SK-N-SH (cell line): Measurements from ENCODE around the gene IDUA. TPM values are rescaled to one million over a fixed set of nuclear protein-coding genes. Genes with fewer than 3 reads are reported as not detected.

Experiments used
- CTCF ChIA-PET: fragments of 300-600, 350-600 bp; formaldehyde crosslinking; extraction: SDS; loops from one replicate; lab custom pipeline; 2021; lab: Yijun Ruan, JAX
- POLR2A ChIA-PET: fragments of 350-600 bp; sonication (Branson Sonifier 250); formaldehyde crosslinking; extraction: SDS; loops from one replicate; lab custom pipeline; 2020; ENCODE audit warnings: antibody characterized with exemption, inconsistent platforms; lab: Yijun Ruan, JAX
- DNase-seq: peaks from one replicate; pipeline ENCODE4 v3.0.0; 2012
- H2AFZ ChIP-seq: fragments of 200-600 bp; sonication (generic); 2 replicates; pipeline ENCODE4 v1.8.1; 2016; ENCODE audit warnings: antibody characterized with exemption, mild to moderate bottlenecking, low read depth
- H3F3A ChIP-seq: fragments of 200-600 bp; sonication (generic); replicated peaks from 2 replicates; pipeline ENCODE3; 2016; ENCODE audit warnings: antibody characterized with exemption, mild to moderate bottlenecking; ENCODE audit not compliant: insufficient read depth
- H3K27ac ChIP-seq, 2 experiments: fragments of 200-500 bp in 1 of 2; fragments of 200-600 bp in 1 of 2; sonication (Bioruptor generic) in 1 of 2; sonication (generic), shearing (Covaris generic) in 1 of 2; 2 replicates each; pipeline versions ENCODE4 v1.5.1 to v1.6.1; 2014 to 2016; ENCODE audit warnings: low read depth in 2 of 2, inconsistent platforms in 1 of 2, low read length in 1 of 2, mild to moderate bottlenecking in 1 of 2, mixed read lengths in 1 of 2
- H3K27me3 ChIP-seq: fragments of 200-600 bp; sonication (generic), shearing (Covaris generic); 2 replicates; pipeline ENCODE4 v1.6.1; 2016; ENCODE audit warnings: mixed run types; ENCODE audit not compliant: insufficient read depth
- H3K36me3 ChIP-seq, 2 experiments: fragments of 200-500 bp in 1 of 2; fragments of 200-600 bp in 1 of 2; sonication (Bioruptor generic) in 1 of 2; sonication (generic) in 1 of 2; replicated peaks in 1 of 2; 2 replicates each; pipeline versions ENCODE3 to v1.5.1; 2014 to 2016; ENCODE audit warnings: low read length in 1 of 2, mild to moderate bottlenecking in 1 of 2; ENCODE audit not compliant: insufficient read depth in 2 of 2, control insufficient read depth in 1 of 2
- H3K4me1 ChIP-seq, 2 experiments: fragments of 200-500 bp in 1 of 2; fragments of 200-600 bp in 1 of 2; sonication (Bioruptor generic) in 1 of 2; sonication (generic), shearing (Covaris generic) in 1 of 2; 2 replicates each; pipeline versions ENCODE4 v1.5.1 to v1.6.1; 2014 to 2016; ENCODE audit warnings: low read depth in 1 of 2, low read length in 1 of 2, mixed run types in 1 of 2; ENCODE audit not compliant: insufficient read depth in 2 of 2, control insufficient read depth in 1 of 2
- H3K4me2 ChIP-seq: fragments of 200-600 bp; sonication (generic), shearing (Covaris generic); 2 replicates; pipeline ENCODE4 v1.6.1; 2017; ENCODE audit warnings: mixed run types
- H3K4me3 ChIP-seq, 2 experiments: fragments of 200-500 bp in 1 of 2; fragments of 200-600 bp in 1 of 2; sonication (Bioruptor generic) in 1 of 2; sonication (generic), shearing (Covaris generic) in 1 of 2; 2 replicates each; pipeline versions ENCODE4 v1.5.1 to v1.8.1; 2014 to 2016; ENCODE audit warnings: low read depth in 2 of 2, inconsistent platforms in 1 of 2, low read length in 1 of 2, mild to moderate bottlenecking in 1 of 2, mixed read lengths in 1 of 2, moderate library complexity in 1 of 2
- H3K79me2 ChIP-seq: fragments of 200-600 bp; sonication (generic); 2 replicates; pipeline ENCODE4 v1.8.1; 2017; ENCODE audit warnings: mild to moderate bottlenecking; ENCODE audit not compliant: insufficient read depth
- H3K9ac ChIP-seq: fragments of 200-600 bp; sonication (generic); 2 replicates; pipeline ENCODE4 v1.6.1; 2017; ENCODE audit warnings: mixed run types
- H3K9me2 ChIP-seq: fragments of 200-600 bp; sonication (generic); 2 replicates; pipeline ENCODE4 v1.6.1; 2017; ENCODE audit warnings: mixed run types
- H3K9me3 ChIP-seq: fragments of 200-600 bp; sonication (generic); 2 replicates; pipeline ENCODE4 v1.6.1; 2017; ENCODE audit warnings: mixed run types, mild to moderate bottlenecking, moderate library complexity
- H4K20me1 ChIP-seq: fragments of 200-600 bp; sonication (generic); 2 replicates; pipeline ENCODE4 v1.6.1; 2017; ENCODE audit warnings: mild to moderate bottlenecking, mixed run types; ENCODE audit not compliant: insufficient read depth
- CHD2 ChIP-seq: fragments of 150-350 bp; IDR thresholded peaks from 2 replicates; pipeline ENCODE4 v1.6.1; 2018; ENCODE audit warnings: low read length; ENCODE audit not compliant: partially characterized antibody
- ELF1 ChIP-seq: IDR thresholded peaks from 2 replicates; pipeline ENCODE4 v1.4.0; 2012
- EP300 ChIP-seq, 2 experiments: IDR thresholded peaks; 2 replicates each; pipeline versions ENCODE4 v1.4.0 to v1.6.1; 2012; ENCODE audit warnings: borderline replicate concordance in 1 of 2, low read depth in 1 of 2, low read length in 1 of 2
- EZH2phosphoT487 ChIP-seq: fragments of 200-600 bp; sonication (generic); IDR thresholded peaks from 2 replicates; pipeline ENCODE4 v1.6.1; 2017; ENCODE audit warnings: low read depth, mixed run types, mild to moderate bottlenecking, antibody characterized with exemption, moderate library complexity, borderline replicate concordance
- FOXJ3 ChIP-seq: sonication (generic); formaldehyde crosslinking; IDR thresholded peaks from 2 replicates; pipeline ENCODE4 v1.5.1; 2020; ENCODE audit warnings: mild to moderate bottlenecking, missing genetic modification reagents
- FOXM1 ChIP-seq: IDR thresholded peaks from 2 replicates; pipeline ENCODE4 v1.4.0; 2012; ENCODE audit warnings: low read depth, mild to moderate bottlenecking
- GABPA ChIP-seq: IDR thresholded peaks from 2 replicates; pipeline ENCODE4 v1.4.0; 2012; ENCODE audit warnings: low read depth, mild to moderate bottlenecking
- GATA2 ChIP-seq: sonication (generic); formaldehyde crosslinking; IDR thresholded peaks from 2 replicates; pipeline ENCODE4 v1.5.0; 2020; ENCODE audit warnings: mild to moderate bottlenecking, missing genetic modification reagents
- POLR2AphosphoS5 ChIP-seq: IDR thresholded peaks from 2 replicates; pipeline ENCODE4 v1.6.1; 2012; ENCODE audit warnings: low read depth, low read length
- RAD21 ChIP-seq: IDR thresholded peaks from 2 replicates; pipeline ENCODE4 v1.6.1; 2012; ENCODE audit warnings: mild to moderate bottlenecking, low read length
- RFX5 ChIP-seq: IDR thresholded peaks from 2 replicates; pipeline ENCODE4 v1.6.1; 2012; ENCODE audit warnings: mild to moderate bottlenecking, improper control_type of control experiment, low read length
- SIN3A ChIP-seq: IDR thresholded peaks from 2 replicates; pipeline ENCODE4 v1.6.1; 2012; ENCODE audit warnings: low read depth, mild to moderate bottlenecking, low read length, moderate library complexity, borderline replicate concordance
- SMC3 ChIP-seq: IDR thresholded peaks from 2 replicates; pipeline ENCODE4 v1.6.1; 2012; ENCODE audit warnings: low read depth, low read length, improper control_type of control experiment
- TAF1 ChIP-seq: IDR thresholded peaks from 2 replicates; pipeline ENCODE4 v1.6.1; 2012; ENCODE audit warnings: low read depth, mild to moderate bottlenecking, low read length, moderate library complexity, borderline replicate concordance
- TCF12 ChIP-seq: IDR thresholded peaks from 2 replicates; pipeline ENCODE4 v1.4.0; 2012
- TEAD4 ChIP-seq: IDR thresholded peaks from 2 replicates; pipeline ENCODE4 v1.4.0; 2012; ENCODE audit warnings: mild to moderate bottlenecking, borderline replicate concordance; ENCODE audit not compliant: insufficient read depth
- YY1 ChIP-seq: IDR thresholded peaks from 2 replicates; pipeline ENCODE4 v1.4.0; 2012; ENCODE audit warnings: low read depth, mild to moderate bottlenecking
- WGBS: methylation state at CpG from one replicate; pipeline ENCODE4 v1.1.6; 2017; ENCODE audit warnings: low lambda C conversion rate; 5-methylcytosine and 5-hydroxymethylcytosine counted together
- polyA plus RNA-seq, 3 experiments: library from polyadenylated mRNA; depleted of rRNA; stranded (reverse); fragments of >200 nt; gene quantifications; 2 replicates each; pipeline ENCODE4 v1.2.3, GENCODE V29; 2012
- TF ChIP-seq, protein P1 (sequence below): IDR thresholded peaks from 2 replicates; pipeline ENCODE4 v1.4.0; 2012; ENCODE audit warnings: low read depth
- TF ChIP-seq, protein P2 (sequence below): fragments of 150-350 bp; IDR thresholded peaks from 2 replicates; pipeline ENCODE4 v1.6.1; 2017; ENCODE audit warnings: antibody characterized with exemption, low read length, low read depth, borderline replicate concordance
- TF ChIP-seq, protein P3 (sequence below): IDR thresholded peaks from 2 replicates; pipeline ENCODE4; 2012
- TF ChIP-seq, protein P4 (sequence below): fragments of 200-600 bp; sonication (generic); IDR thresholded peaks from 2 replicates; pipeline ENCODE4 v1.6.1; 2017; ENCODE audit warnings: antibody characterized with exemption, mild to moderate bottlenecking, moderate library complexity

Gene IDUA
- polyA plus RNA-seq, 1 of the 3 experiments (the other 2 are of a cell fraction) = 24.4 TPM

DNA sequence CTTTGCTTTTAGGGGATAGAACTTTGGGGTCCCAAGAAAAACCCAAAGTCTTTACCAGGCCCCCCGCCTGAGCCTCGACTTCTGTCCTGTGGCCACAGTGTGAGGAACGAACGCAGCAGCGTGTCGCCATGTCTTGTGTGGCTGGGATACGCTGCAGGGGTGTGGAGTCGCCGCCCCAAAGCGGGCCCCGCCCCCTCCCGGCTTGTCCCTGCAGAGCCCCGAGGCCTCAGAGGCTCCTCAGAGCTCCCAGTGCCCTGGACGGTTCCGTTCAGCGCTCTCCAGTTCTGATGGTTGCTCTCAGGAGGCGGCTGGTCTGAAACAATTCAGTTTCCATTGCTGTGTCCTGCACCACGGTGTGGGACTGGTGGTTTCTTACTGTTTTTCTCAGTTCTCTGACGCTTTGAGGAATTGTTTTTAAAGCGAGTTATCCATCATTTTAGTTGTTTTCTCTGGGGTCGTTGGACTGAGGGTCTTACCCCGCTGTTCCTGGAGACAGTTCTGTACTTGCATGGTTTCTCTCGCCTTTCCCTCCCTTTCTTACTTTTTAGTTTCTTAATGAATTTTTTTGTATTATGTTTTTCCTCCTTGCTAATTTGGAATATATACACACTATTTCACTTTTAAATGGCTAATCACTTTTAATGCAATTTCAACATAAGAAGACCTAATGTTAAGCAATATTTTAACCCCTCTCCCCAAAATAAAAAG is 1.6 kb upstream of the IDUA start:
- Histone ChIP-seq H3F3A (no peaks in the 10 kb centered on the region), H3K4me1 (peaks cover 10 to 17% of the 10 kb centered on the region in 2 experiments; a peak in 1 of 4 replicates), H3K36me3 (peaks cover 0 to 7% of the 10 kb centered on the region in 2 experiments), H2AFZ (no peak overlapping the region), H3K9me2 (no peaks in the 10 kb centered on the region), H3K79me2 (peaks cover 7% of the 10 kb centered on the region), H4K20me1 (no peaks in the 10 kb centered on the region), H3K27me3 (no peaks in the 10 kb centered on the region), H3K4me2 (no peak overlapping the region), H3K9ac (no peak overlapping the region), H3K4me3 (no peak overlapping the region), H3K27ac (no peak overlapping the region), H3K9me3 (no peaks in the 10 kb centered on the region)
- ChIA-PET POLR2A (no interaction called here), CTCF (no interaction called here)
- no peak for DNase-seq
- no peak for TF ChIP-seq RFX5
- TF ChIP-seq TEAD4 = no peak
- TF ChIP-seq FOXJ3 (CRISPR knock-in tag) = no peak
- TF ChIP-seq, protein P1, sequence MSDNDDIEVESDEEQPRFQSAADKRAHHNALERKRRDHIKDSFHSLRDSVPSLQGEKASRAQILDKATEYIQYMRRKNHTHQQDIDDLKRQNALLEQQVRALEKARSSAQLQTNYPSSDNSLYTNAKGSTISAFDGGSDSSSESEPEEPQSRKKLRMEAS = no peak
- no peak for TF ChIP-seq TAF1
- no peak for TF ChIP-seq EP300 (IDR thresholded peaks at IDR 0.05; ENCODE audit: borderline replicate concordance in 1 of 2, low read depth in 1 of 2, low read length in 1 of 2)
- TF ChIP-seq GABPA = no peak
- TF ChIP-seq RAD21 = no peak
- WGBS = 97% methylated on average over 16 of the region's 23 CpGs

DNA sequence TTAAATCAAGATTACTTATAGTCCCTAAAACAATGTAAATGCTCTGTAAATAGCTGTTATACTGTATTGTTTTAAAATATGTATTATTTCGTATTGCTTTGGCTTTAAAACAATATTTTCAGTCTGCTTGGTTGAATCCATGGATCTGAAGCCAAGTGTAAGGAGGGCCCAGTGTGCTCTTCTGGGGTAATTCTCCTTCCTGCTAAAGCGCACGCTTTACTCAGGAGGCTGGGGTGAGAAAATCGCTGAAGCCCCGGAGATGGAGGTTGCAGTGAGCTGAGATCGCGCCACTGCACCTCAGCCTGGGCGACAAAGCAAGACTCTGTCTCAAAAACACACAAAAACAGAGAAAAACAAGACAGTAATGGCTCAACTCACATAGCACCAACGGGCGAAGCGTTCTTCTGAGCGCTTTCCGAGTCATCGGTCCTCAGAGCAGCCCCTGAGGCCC is 391 bp upstream of the IDUA start:
- H3K4me2 ChIP-seq = peak overlapping the region; percentile 95
- peak overlapping the region; percentile 88; the same call in 1 of the 2 replicates for H2AFZ ChIP-seq
- ChIA-PET POLR2A (interaction anchor here (1.0 to 1.4 kb wide), 3 partner anchors 14 to 60 kb away, joined by 3 to 5 read pairs (median 3); partner anchors contain the start of genes GAK and TMEM175), CTCF (interaction anchor here (1.0 to 2.6 kb wide), 16 partner anchors 11 to 302 kb away, joined by 3 to 27 read pairs (median 6); partner anchors contain the start of genes GAK and TMEM175)
- no peaks in the 10 kb centered on the region for H3F3A ChIP-seq
- H4K20me1 ChIP-seq = no peaks in the 10 kb centered on the region
- peaks cover 7% of the 10 kb centered on the region; the same call in 1 of the 2 replicates for H3K79me2 ChIP-seq
- peak; percentile 66 for DNase-seq
- H3K9ac ChIP-seq = peak overlapping the region; percentile 77
- H3K36me3 ChIP-seq = peaks cover 0 to 16% of the 10 kb centered on the region in 2 experiments
- no peaks in the 10 kb centered on the region for H3K27me3 ChIP-seq
- WGBS = 7% methylated on average over 8 of the region's 14 CpGs
- H3K4me1 ChIP-seq = peaks cover 10 to 17% of the 10 kb centered on the region in 2 experiments; a peak in 1 of 4 replicates
- no peaks in the 10 kb centered on the region for H3K9me2 ChIP-seq
- peak overlapping the region; percentile 76 to 85 for H3K4me3 ChIP-seq
- no peaks in the 10 kb centered on the region for H3K9me3 ChIP-seq
- H3K27ac ChIP-seq = peak overlapping the region; percentile 55 to 82; a peak in 3 of 4 replicates
- TF ChIP-seq EZH2phosphoT487 (no peak), SIN3A (no peak), TAF1 (no peak), YY1 (no peak), CHD2 (no peak), ELF1 (no peak), POLR2AphosphoS5 (no peak; the same call in 1 of the 2 replicates), SMC3 (no peak), GATA2 (CRISPR knock-in tag) (no peak), FOXM1 (no peak), TEAD4 (no peak), RAD21 (no peak), TCF12 (no peak)
- TF ChIP-seq, protein P2, sequence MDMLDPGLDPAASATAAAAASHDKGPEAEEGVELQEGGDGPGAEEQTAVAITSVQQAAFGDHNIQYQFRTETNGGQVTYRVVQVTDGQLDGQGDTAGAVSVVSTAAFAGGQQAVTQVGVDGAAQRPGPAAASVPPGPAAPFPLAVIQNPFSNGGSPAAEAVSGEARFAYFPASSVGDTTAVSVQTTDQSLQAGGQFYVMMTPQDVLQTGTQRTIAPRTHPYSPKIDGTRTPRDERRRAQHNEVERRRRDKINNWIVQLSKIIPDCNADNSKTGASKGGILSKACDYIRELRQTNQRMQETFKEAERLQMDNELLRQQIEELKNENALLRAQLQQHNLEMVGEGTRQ = no peak
- TF ChIP-seq, protein P3, sequence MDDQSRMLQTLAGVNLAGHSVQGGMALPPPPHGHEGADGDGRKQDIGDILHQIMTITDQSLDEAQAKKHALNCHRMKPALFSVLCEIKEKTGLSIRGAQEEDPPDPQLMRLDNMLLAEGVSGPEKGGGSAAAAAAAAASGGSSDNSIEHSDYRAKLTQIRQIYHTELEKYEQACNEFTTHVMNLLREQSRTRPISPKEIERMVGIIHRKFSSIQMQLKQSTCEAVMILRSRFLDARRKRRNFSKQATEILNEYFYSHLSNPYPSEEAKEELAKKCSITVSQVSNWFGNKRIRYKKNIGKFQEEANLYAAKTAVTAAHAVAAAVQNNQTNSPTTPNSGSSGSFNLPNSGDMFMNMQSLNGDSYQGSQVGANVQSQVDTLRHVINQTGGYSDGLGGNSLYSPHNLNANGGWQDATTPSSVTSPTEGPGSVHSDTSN = no peak
- TF ChIP-seq, protein P4, sequence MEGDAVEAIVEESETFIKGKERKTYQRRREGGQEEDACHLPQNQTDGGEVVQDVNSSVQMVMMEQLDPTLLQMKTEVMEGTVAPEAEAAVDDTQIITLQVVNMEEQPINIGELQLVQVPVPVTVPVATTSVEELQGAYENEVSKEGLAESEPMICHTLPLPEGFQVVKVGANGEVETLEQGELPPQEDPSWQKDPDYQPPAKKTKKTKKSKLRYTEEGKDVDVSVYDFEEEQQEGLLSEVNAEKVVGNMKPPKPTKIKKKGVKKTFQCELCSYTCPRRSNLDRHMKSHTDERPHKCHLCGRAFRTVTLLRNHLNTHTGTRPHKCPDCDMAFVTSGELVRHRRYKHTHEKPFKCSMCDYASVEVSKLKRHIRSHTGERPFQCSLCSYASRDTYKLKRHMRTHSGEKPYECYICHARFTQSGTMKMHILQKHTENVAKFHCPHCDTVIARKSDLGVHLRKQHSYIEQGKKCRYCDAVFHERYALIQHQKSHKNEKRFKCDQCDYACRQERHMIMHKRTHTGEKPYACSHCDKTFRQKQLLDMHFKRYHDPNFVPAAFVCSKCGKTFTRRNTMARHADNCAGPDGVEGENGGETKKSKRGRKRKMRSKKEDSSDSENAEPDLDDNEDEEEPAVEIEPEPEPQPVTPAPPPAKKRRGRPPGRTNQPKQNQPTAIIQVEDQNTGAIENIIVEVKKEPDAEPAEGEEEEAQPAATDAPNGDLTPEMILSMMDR = no peak
